Adrenal gland (tissue), 12 donors: ENCODE measurements around the gene EYS. TPM values are rescaled to one million over a fixed set of nuclear protein-coding genes. Genes with fewer than 3 reads are reported as not detected.

Source experiments
- DNase-seq, 7 donors: peaks; one replicate each; pipeline ENCODE4 v3.0.0-alpha.2; 2019 to 2020
- H3K27ac ChIP-seq, 5 donors: fragments of 200-600 bp; sonication (generic) in 4 of 5; 1 replicate in 3 of 5; 2 replicates in 2 of 5; pipeline versions ENCODE4 v1.5.1 to v1.8.0; 2016 to 2020; ENCODE audit warnings: mild to moderate bottlenecking in 1 of 5
- H3K27me3 ChIP-seq: fragments of 200-600 bp; 2 replicates; pipeline ENCODE4 v1.8.0; 2021
- H3K36me3 ChIP-seq, 2 donors: fragments of 200-600 bp; replicated peaks in 1 of 2; 1 replicate in 1 of 2; 2 replicates in 1 of 2; pipeline versions ENCODE4 v1.5.1 to v1.8.0; 2018 to 2022
- H3K4me1 ChIP-seq, 2 donors: fragments of 200-600 bp; replicated peaks in 1 of 2; 1 replicate in 1 of 2; 2 replicates in 1 of 2; pipeline versions ENCODE4 v1.5.1 to v1.8.0; 2018 to 2021
- H3K4me3 ChIP-seq, 4 donors: fragments of 200-600 bp; sonication (generic) in 3 of 4; one replicate each; pipeline ENCODE4 v1.5.1; 2016 to 2018
- H3K9me3 ChIP-seq, 3 donors: fragments of 200-600 bp; sonication (generic) in 1 of 3; replicated peaks in 1 of 3; 1 replicate in 2 of 3; 2 replicates in 1 of 3; pipeline versions ENCODE4 v1.5.1 to v1.8.0; 2016 to 2021
- CTCF ChIP-seq, 6 experiments: fragments of 450-650 bp in 4 of 6; fragments of 200-600 bp in 2 of 6; sonication (generic) in 1 of 6; IDR thresholded peaks; 1 replicate in 5 of 6; 2 replicates in 1 of 6; pipeline versions ENCODE4 v1.5.1 to v1.8.0; 2016 to 2021; ENCODE audit warnings: antibody characterized with exemption in 6 of 6, mild to moderate bottlenecking in 2 of 6, moderate library complexity in 1 of 6
- POLR2A ChIP-seq, 2 donors: fragments of 450-650 bp; IDR thresholded peaks; one replicate each; pipeline ENCODE4 v1.6.1; 2017; ENCODE audit warnings: antibody characterized with exemption in 2 of 2, mild to moderate bottlenecking in 2 of 2, moderate library complexity in 1 of 2
- WGBS, 4 donors: extraction: QIAGEN DNeasy Blood & Tissue Kit in 2 of 4; methylation state at CpG; one replicate each; pipeline versions ENCODE4 v1.1.5 to v1.1.7; 2013 to 2017; 5-methylcytosine and 5-hydroxymethylcytosine counted together
- intact Hi-C, 2 donors: fragments of 100-400 bp; cut with DNase I; formaldehyde crosslinking; loops; one replicate each; pipeline versions ENCODE4 v1.14.1 to v1.15.0; 2022 to 2023
- polyA plus RNA-seq, 3 donors: library from polyadenylated mRNA; stranded (reverse); fragments of 200-250 nt in 2 of 3; fragments of 350-450 nt in 1 of 3; fragmentation: Illumina TruSeq in 1 of 3; extraction: RNeasy Lipid Tissue Mini Kit (QIAGEN cat#74804) in 1 of 3; gene quantifications; one replicate each; pipeline ENCODE4 v1.2.3, GENCODE V29; 2013 to 2014
- total RNA-seq, 9 donors: library from RNA; depleted of rRNA in 4 of 9; stranded (reverse); fragments of >200 nt in 4 of 9; fragments of 120-200 nt in 1 of 9; fragmentation: NEBNext Ultra II Directional in 1 of 9; extraction: Animal tissue kit (Norgen Biotek cat#: 25700) in 1 of 9; gene quantifications; one replicate each; pipeline versions ENCODE4 v1.1.0 to v1.2.4, GENCODE V29; 2013 to 2023
- donor health status: healthy with polysubstance abuse.
- donor health status: Bipolar disorder and iron deficiency.
- donor health status: DM: yes; HTN: yes; CAD: no.
- donor health status: DM: no; HTN: no; CAD: no.
- donor health status: DM: no; HTN: no; CAD: no.
- donor health status: DM: yes; HTN: yes; CAD: no.

The EYS gene
- total and polyA plus RNA-seq, 12 donors: 0.03 to 3.1 (median 0.18) TPM; not detected in 7

GRCh38 chr6:64890609-64891008, 816.4 kb downstream of the EYS start:
- DNase-seq: no peak
- no peaks in the 10 kb centered on the region for H3K4me1 ChIP-seq
- no peak for TF ChIP-seq POLR2A (IDR thresholded peaks at IDR 0.05)
- no peaks in the 10 kb centered on the region for H3K36me3 ChIP-seq
- no peak overlapping the region for H3K27ac ChIP-seq
- no peak overlapping the region for H3K4me3 ChIP-seq
- no peaks in the 10 kb centered on the region for H3K9me3 ChIP-seq
- intact Hi-C loops: no loop called here
- WGBS, 4 donors: 67 to 85% (median 73%) methylated on average over 1 of the region's 1 CpG
- H3K27me3 ChIP-seq: no peaks in the 10 kb centered on the region

GRCh38 chr6:64889144-64889543, 817.9 kb downstream of the EYS start:
- no peak for DNase-seq
- Histone ChIP-seq H3K36me3 (no peaks in the 10 kb centered on the region), H3K27ac (no peak overlapping the region), H3K9me3 (no peaks in the 10 kb centered on the region), H3K27me3 (no peaks in the 10 kb centered on the region), H3K4me3 (no peak overlapping the region), H3K4me1 (no peaks in the 10 kb centered on the region)
- intact Hi-C loops: no loop called here
- WGBS, 4 donors: 61 to 92% (median 69%) methylated on average over 3 of the region's 3 CpGs
- no peak for TF ChIP-seq CTCF (IDR thresholded peaks at IDR 0.05)
- no peak for TF ChIP-seq POLR2A (IDR thresholded peaks at IDR 0.05)

- H3K4me1 ChIP-seq: no peaks in the 10 kb centered on the region
- no peaks in the 10 kb centered on the region for H3K9me3 ChIP-seq
- H3K4me3 ChIP-seq: no peak overlapping the region
- no peaks in the 10 kb centered on the region for H3K36me3 ChIP-seq
- no peak overlapping the region for H3K27ac ChIP-seq
- DNase-seq: no peak
- WGBS, 4 donors: 67 to 89% (median 76%) methylated on average over 3 of the region's 3 CpGs
- intact Hi-C loops: no loop called here
- H3K27me3 ChIP-seq: no peaks in the 10 kb centered on the region
- no peak for TF ChIP-seq CTCF (IDR thresholded peaks at IDR 0.05)
- TF ChIP-seq POLR2A (IDR thresholded peaks at IDR 0.05): no peak
Measured at GRCh38 chr6:64874776-64875175, 832.2 kb downstream of the EYS start.

- Histone ChIP-seq H3K27me3 (no peaks in the 10 kb centered on the region), H3K4me3 (no peak overlapping the region), H3K36me3 (no peaks in the 10 kb centered on the region), H3K4me1 (no peaks in the 10 kb centered on the region), H3K9me3 (peaks cover 0 to 11% (median 0%) of the 10 kb centered on the region in 3 donors), H3K27ac (no peak overlapping the region)
- TF ChIP-seq CTCF (IDR thresholded peaks at IDR 0.05) (no peak), POLR2A (IDR thresholded peaks at IDR 0.05) (no peak)
- no peak for DNase-seq
- intact Hi-C loops: no loop called here
Measured at GRCh38 chr6:64872633-64873032, 834.4 kb downstream of the EYS start.

- no peak for DNase-seq
- no peak overlapping the region for H3K27ac ChIP-seq
- no peaks in the 10 kb centered on the region for H3K36me3 ChIP-seq
- no peaks in the 10 kb centered on the region for H3K4me1 ChIP-seq
- 83 to 100% (median 92%) methylated on average over 1 to 6 of the region's 6 CpGs for WGBS, 4 donors
- H3K4me3 ChIP-seq: no peak overlapping the region
- no peaks in the 10 kb centered on the region for H3K9me3 ChIP-seq
- TF ChIP-seq POLR2A (IDR thresholded peaks at IDR 0.05) (no peak), CTCF (IDR thresholded peaks at IDR 0.05) (no peak)
- intact Hi-C loops: no loop called here
- H3K27me3 ChIP-seq: no peaks in the 10 kb centered on the region
Measured at GRCh38 chr6:64861039-64861651, 845.9 kb downstream of the EYS start.
